GM23248 (cell line): Measurements from ENCODE around the gene CASZ1. TPM values are rescaled to one million over a fixed set of nuclear protein-coding genes. Genes with fewer than 3 reads are reported as not detected.

Experiments used
- DNase-seq: peaks from one replicate; pipeline ENCODE4 v3.0.0-alpha.2; 2015
- H2AFZ ChIP-seq: fragments of 200-600 bp; sonication (generic); 2 replicates; pipeline ENCODE4 v1.6.1; 2016; ENCODE audit warnings: antibody characterized with exemption
- H3F3A ChIP-seq: fragments of 200-600 bp; sonication (generic); 2 replicates; pipeline ENCODE4 v1.6.1; 2016; ENCODE audit warnings: mild to moderate bottlenecking, antibody characterized with exemption, mixed run types; ENCODE audit not compliant: insufficient read depth
- H3K27ac ChIP-seq: fragments of 200-600 bp; sonication (generic); 2 replicates; pipeline ENCODE4 v1.5.1; 2016; ENCODE audit warnings: mild to moderate bottlenecking
- H3K27me3 ChIP-seq: fragments of 200-600 bp; sonication (generic); replicated peaks from 2 replicates; pipeline ENCODE4 v1.6.1; 2016; ENCODE audit warnings: mild to moderate bottlenecking; ENCODE audit not compliant: insufficient read depth
- H3K36me3 ChIP-seq: fragments of 200-600 bp; sonication (generic); 2 replicates; pipeline ENCODE4 v1.6.1; 2016; ENCODE audit warnings: low read depth, mild to moderate bottlenecking
- H3K4me1 ChIP-seq: fragments of 200-600 bp; sonication (generic); 2 replicates; pipeline ENCODE4 v1.6.1; 2016; ENCODE audit warnings: mild to moderate bottlenecking; ENCODE audit not compliant: insufficient read depth
- H3K4me2 ChIP-seq: fragments of 200-600 bp; sonication (generic); one replicate; pipeline ENCODE4 v1.6.1; 2016; ENCODE audit warnings: mild to moderate bottlenecking; ENCODE audit not compliant: unreplicated experiment
- H3K4me3 ChIP-seq: fragments of 200-600 bp; sonication (generic); 2 replicates; pipeline ENCODE4 v1.5.1; 2016; ENCODE audit warnings: mild to moderate bottlenecking
- H3K79me2 ChIP-seq: fragments of 200-600 bp; sonication (generic); 2 replicates; pipeline ENCODE4 v1.6.1; 2016; ENCODE audit warnings: mild to moderate bottlenecking; ENCODE audit not compliant: insufficient read depth
- H3K9ac ChIP-seq: fragments of 200-600 bp; sonication (generic); 2 replicates; pipeline ENCODE4 v1.6.1; 2016; ENCODE audit warnings: mild to moderate bottlenecking
- H3K9me2 ChIP-seq: fragments of 200-600 bp; sonication (generic); 2 replicates; pipeline ENCODE4 v1.6.1; 2016; ENCODE audit warnings: mixed run types, mild to moderate bottlenecking, moderate library complexity; ENCODE audit not compliant: insufficient read depth
- H3K9me3 ChIP-seq: fragments of 200-600 bp; sonication (generic); one replicate; pipeline ENCODE4 v1.6.1; 2017; ENCODE audit warnings: low read depth
- H4K20me1 ChIP-seq: fragments of 200-600 bp; sonication (generic); 2 replicates; pipeline ENCODE4 v1.6.0; 2016; ENCODE audit not compliant: insufficient read depth
- EZH2 ChIP-seq: fragments of 200-600 bp; sonication (generic); IDR thresholded peaks from 2 replicates; pipeline ENCODE4 v1.6.1; 2018; ENCODE audit warnings: antibody characterized with exemption, mild to moderate bottlenecking; ENCODE audit not compliant: insufficient read depth, poor library complexity, severe bottlenecking
- EZH2phosphoT487 ChIP-seq: fragments of 200-600 bp; sonication (generic); IDR thresholded peaks from 2 replicates; pipeline ENCODE4 v1.6.1; 2018; ENCODE audit warnings: antibody characterized with exemption, moderate library complexity, mild to moderate bottlenecking, low read depth; ENCODE audit not compliant: insufficient read depth
- WGBS, 2 experiments: methylation state at CpG; one replicate each; pipeline ENCODE4 v1.1.6; 2015 to 2017; ENCODE audit warnings: low lambda C conversion rate in 2 of 2, low coverage in 1 of 2; ENCODE audit errors: missing lambda C conversion rate in 2 of 2; 5-methylcytosine and 5-hydroxymethylcytosine counted together
- in situ Hi-C: fragments of 300-500 bp; cut with MboI; formaldehyde crosslinking; loops from 2 replicates; pipeline ENCODE4 v1.15.0; 2020
- polyA plus RNA-seq: library from polyadenylated mRNA; unstranded; fragments of >200 nt; fragmentation: Nextera tagmentation; extraction: Ambion mirVana; gene quantifications from 2 replicates; pipeline ENCODE4 v1.2.1, GENCODE V29; 2016
- total RNA-seq: library from RNA; depleted of rRNA; stranded (reverse); fragments of >200 nt; shearing (Covaris generic); gene quantifications from 2 replicates; pipeline ENCODE4 v1.2.3, GENCODE V29; 2014

CASZ1 gene
- total and polyA plus RNA-seq, 2 experiments from 2014 or later = 0.11 to 0.54 TPM

DNA sequence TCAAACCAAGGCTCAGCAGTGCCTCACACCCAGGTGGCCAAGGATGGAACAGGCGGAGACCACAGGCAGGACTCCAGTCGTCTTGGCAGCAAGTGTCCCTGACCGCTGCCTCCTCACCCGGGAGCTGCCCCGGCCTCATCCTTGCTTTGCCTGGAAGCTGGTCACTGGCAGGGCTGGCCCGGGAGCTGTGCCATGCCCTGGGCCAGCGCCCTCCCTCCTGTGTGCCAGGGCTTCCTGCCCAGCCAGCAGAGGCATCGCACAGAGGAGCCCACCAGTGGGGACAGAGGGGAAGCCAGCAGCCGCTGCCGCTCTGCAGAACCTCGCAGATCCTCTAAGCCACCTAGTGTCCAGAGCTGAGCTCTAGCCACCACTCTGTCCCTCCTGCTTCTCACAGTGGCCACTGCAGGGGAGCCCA is 7.8 kb downstream of the CASZ1 start:
- no peak overlapping the region for H3K4me3 ChIP-seq
- no peak for DNase-seq
- H3F3A ChIP-seq = no peaks in the 10 kb centered on the region
- no peak overlapping the region for H3K4me2 ChIP-seq
- no peaks in the 10 kb centered on the region for H3K9me3 ChIP-seq
- H3K9me2 ChIP-seq = no peaks in the 10 kb centered on the region
- H3K36me3 ChIP-seq = no peaks in the 10 kb centered on the region
- no peak overlapping the region for H3K27ac ChIP-seq
- no peak overlapping the region for H2AFZ ChIP-seq
- H4K20me1 ChIP-seq = no peaks in the 10 kb centered on the region
- no peaks in the 10 kb centered on the region for H3K79me2 ChIP-seq
- in situ Hi-C loops = no loop called here
- no peaks in the 10 kb centered on the region for H3K4me1 ChIP-seq
- TF ChIP-seq EZH2 (no peak), EZH2phosphoT487 (no peak)
- no peak overlapping the region for H3K9ac ChIP-seq
- peaks cover 62% of the 10 kb centered on the region for H3K27me3 ChIP-seq
- 67 to 69% methylated on average over 10 to 11 of the region's 11 CpGs for WGBS, 2 experiments

DNA sequence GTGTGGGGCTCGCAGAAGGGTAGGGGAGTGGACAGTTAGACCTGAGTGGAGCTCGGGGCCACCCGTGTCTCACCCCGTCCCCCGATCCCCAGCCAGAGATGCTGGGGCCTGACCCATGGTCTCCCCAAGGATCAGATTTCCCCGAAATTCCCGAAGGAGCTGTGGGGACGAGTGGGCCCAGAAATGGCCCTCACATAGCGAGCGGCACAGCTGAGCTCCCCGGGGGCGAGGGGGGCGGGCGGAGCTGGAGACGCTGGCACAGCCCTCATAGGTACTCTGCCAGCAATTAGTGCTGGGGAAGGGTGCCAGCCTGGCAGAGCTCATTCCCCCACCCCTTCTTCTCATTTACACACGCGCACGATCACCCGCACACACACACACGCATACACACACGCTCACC is 9.2 kb downstream of the CASZ1 start:
- Histone ChIP-seq H3K79me2 (no peaks in the 10 kb centered on the region), H3K4me3 (no peak overlapping the region), H3K9me2 (no peaks in the 10 kb centered on the region), H3K36me3 (no peaks in the 10 kb centered on the region), H3K4me2 (no peak overlapping the region), H3K27ac (no peak overlapping the region), H2AFZ (no peak overlapping the region), H3K27me3 (peaks cover 49% of the 10 kb centered on the region), H3F3A (no peaks in the 10 kb centered on the region), H4K20me1 (no peaks in the 10 kb centered on the region), H3K9ac (no peak overlapping the region), H3K4me1 (no peaks in the 10 kb centered on the region), H3K9me3 (no peaks in the 10 kb centered on the region)
- in situ Hi-C loops = no loop called here
- 78 to 81% methylated on average over 14 to 21 of the region's 21 CpGs for WGBS, 2 experiments
- TF ChIP-seq EZH2phosphoT487 (no peak), EZH2 (no peak)
- DNase-seq = no peak

DNA sequence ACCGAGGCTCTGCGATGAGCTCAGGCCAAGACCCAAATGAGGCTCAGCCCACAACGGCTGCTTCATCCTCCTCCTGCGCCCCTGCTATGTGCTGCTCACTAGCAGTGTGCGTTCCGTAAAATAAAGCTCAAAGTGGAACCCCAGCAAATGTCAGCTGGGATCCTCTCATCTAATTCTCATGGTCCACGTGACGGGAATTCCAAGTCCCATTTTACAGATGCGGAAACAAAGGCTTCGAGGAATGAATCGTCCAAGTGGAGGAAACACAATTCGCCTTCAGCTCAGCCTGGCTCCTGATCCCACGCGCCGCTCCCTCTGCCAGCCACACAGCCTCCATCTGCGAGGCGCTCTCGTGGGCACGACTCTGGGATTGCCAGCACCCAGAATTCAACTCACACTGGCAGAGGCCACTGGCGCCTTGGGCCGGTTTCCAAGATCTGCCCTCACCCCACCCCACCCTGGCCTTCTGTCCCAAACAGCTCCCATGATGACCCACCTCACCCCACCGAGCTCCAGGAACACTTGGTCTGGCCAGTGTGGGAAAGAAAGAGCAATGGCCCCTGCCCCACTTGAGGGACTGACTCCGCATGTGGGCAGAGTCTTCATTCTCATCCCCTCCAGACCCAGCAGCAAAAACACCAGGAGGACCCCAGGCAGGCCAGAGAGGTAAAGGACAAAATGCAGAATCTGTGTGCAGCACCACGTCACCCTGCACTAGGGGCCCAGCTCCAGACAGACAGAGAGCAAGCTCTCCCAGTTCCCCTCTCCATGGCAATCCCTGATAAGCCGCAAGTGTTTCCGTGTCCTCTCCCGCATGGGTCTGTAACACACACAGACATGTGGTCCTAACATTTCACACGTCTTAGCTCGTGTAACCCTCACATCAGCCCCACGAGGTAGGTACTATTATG is 10.5 kb downstream of the CASZ1 start:
- DNase-seq = no peak
- in situ Hi-C loops = no loop called here
- Histone ChIP-seq H3F3A (no peaks in the 10 kb centered on the region), H3K9me3 (no peaks in the 10 kb centered on the region), H3K27me3 (peaks cover 46% of the 10 kb centered on the region), H3K4me1 (no peaks in the 10 kb centered on the region), H4K20me1 (no peaks in the 10 kb centered on the region), H3K79me2 (no peaks in the 10 kb centered on the region), H3K9ac (no peak overlapping the region), H2AFZ (no peak overlapping the region), H3K9me2 (no peaks in the 10 kb centered on the region), H3K27ac (no peak overlapping the region), H3K4me2 (no peak overlapping the region), H3K36me3 (no peaks in the 10 kb centered on the region), H3K4me3 (no peak overlapping the region)
- WGBS, 2 experiments = 76% methylated on average over 27 to 30 of the region's 30 CpGs
- TF ChIP-seq EZH2phosphoT487 (no peak), EZH2 (no peak)

DNA sequence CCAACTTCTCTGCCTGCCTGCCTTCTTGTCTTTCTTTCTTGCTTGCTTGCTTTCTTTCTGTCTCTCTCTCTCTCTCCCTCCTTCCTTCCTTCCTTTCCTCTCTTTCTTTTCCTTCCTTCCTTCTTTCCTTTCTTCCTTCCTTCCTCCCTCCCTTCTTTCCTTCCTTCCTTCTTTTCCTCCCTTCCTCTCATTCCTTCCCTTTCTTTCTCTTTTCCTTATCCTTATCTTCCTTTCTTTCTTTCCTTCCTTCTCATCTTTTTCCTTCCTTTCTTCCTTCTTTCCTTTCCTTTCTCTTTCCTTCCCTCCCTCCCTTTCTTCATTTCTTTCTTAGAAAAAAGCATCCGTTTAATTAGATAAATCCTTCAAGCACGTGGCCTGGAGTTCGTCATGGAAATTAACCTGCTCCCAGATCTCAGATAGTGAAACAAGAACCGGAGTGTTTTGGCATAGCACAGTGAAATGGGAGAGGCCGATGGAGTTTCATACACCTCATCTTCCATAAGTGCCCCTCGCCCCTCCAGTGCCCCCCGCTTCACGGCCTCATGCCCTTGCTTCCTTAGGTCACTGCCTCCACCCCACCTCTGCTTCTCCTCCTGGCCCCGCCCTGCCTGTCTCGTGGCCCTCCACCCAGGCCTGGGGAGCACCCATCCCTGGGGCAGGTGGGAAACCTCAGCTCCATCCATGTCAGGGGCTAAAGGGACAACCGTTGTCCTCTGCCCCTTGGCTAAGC is 11.3 kb downstream of the CASZ1 start:
- Histone ChIP-seq H3K9ac (no peak overlapping the region), H3K27me3 (peaks cover 37% of the 10 kb centered on the region), H3K9me2 (no peaks in the 10 kb centered on the region), H2AFZ (no peak overlapping the region), H3K36me3 (no peaks in the 10 kb centered on the region), H3K9me3 (no peaks in the 10 kb centered on the region), H3K4me3 (no peak overlapping the region), H4K20me1 (no peaks in the 10 kb centered on the region), H3K79me2 (no peaks in the 10 kb centered on the region), H3K4me2 (no peak overlapping the region), H3K27ac (no peak overlapping the region), H3K4me1 (no peaks in the 10 kb centered on the region), H3F3A (no peaks in the 10 kb centered on the region)
- no peak for DNase-seq
- in situ Hi-C loops = no loop called here
- 54 to 58% methylated on average over 11 of the region's 11 CpGs for WGBS, 2 experiments
- TF ChIP-seq EZH2 (no peak), EZH2phosphoT487 (no peak)
